ENCODE results near the gene HOGA1.
"Not testable (repeated sequence)": the region's sequence is repeated elsewhere in the genome, so short reads cannot be mapped to it uniquely, and the experiment has no call there.

HOGA1 gene

GRCh38 chr10:97631098-97631497, 46.9 kb downstream of the HOGA1 start:
- no peak overlapping the region for H3K4me3 ChIP-seq (ENCODE audit: low read depth, low read length)
- TF ChIP-seq MYC (IDR thresholded peaks at IDR 0.05; ENCODE audit: low read depth, low read length) (no peak), CTCF (IDR thresholded peaks at IDR 0.05; ENCODE audit: low read depth, low read length) (no peak), MAX (IDR thresholded peaks at IDR 0.05; ENCODE audit: low read depth, low read length) (no peak), POLR2A (IDR thresholded peaks at IDR 0.05; ENCODE audit: extremely low read depth, insufficient read length) (no peak)
- no peak for DNase-seq (ENCODE audit: low read depth)

GRCh38 chr10:97632949-97633884, 49.0 kb downstream of the HOGA1 start, which contains the start of gene MORN4:
MORN4 (minus strand) TSS chr10:97633500; CDS start chr10:97619653, 13,847 bp downstream.
- H3K4me3 ChIP-seq (ENCODE audit: low read depth, low read length), result no peak within 1 kb of the TSS
- DNase-seq (ENCODE audit: low read depth), result no peak
- TF ChIP-seq MAX (IDR thresholded peaks at IDR 0.05; ENCODE audit: low read depth, low read length) (no peak), MYC (IDR thresholded peaks at IDR 0.05; ENCODE audit: low read depth, low read length) (no peak), CTCF (IDR thresholded peaks at IDR 0.05; ENCODE audit: low read depth, low read length) (no peak)

- DNase-seq (ENCODE audit: low read depth), result no peak
- no peak overlapping the region for H3K4me3 ChIP-seq (ENCODE audit: low read depth, low read length)
- TF ChIP-seq POLR2A (IDR thresholded peaks at IDR 0.05; ENCODE audit: extremely low read depth, insufficient read length) (no peak), CTCF (IDR thresholded peaks at IDR 0.05; ENCODE audit: low read depth, low read length) (no peak), MYC (IDR thresholded peaks at IDR 0.05; ENCODE audit: low read depth, low read length) (no peak), MAX (IDR thresholded peaks at IDR 0.05; ENCODE audit: low read depth, low read length) (no peak)
Measured at GRCh38 chr10:97633921-97634320, 49.7 kb downstream of the HOGA1 start.

- no peak for DNase-seq (ENCODE audit: low read depth)
- TF ChIP-seq CTCF (IDR thresholded peaks at IDR 0.05; ENCODE audit: low read depth, low read length), result no peak
- no peak for TF ChIP-seq POLR2A (IDR thresholded peaks at IDR 0.05; ENCODE audit: extremely low read depth, insufficient read length)
- TF ChIP-seq MAX (IDR thresholded peaks at IDR 0.05; ENCODE audit: low read depth, low read length), result no peak
- no peak overlapping the region for H3K4me3 ChIP-seq (ENCODE audit: low read depth, low read length)
Measured at GRCh38 chr10:97635577-97635976, 51.4 kb downstream of the HOGA1 start.

- not testable (repeated sequence) for DNase-seq (ENCODE audit: low read depth); H3K4me3 ChIP-seq (ENCODE audit: low read depth, low read length)
Measured at GRCh38 chr10:97639090-97639489, 54.9 kb downstream of the HOGA1 start.

- DNase-seq (ENCODE audit: low read depth), result peak; percentile 99
- H3K4me3 ChIP-seq (ENCODE audit: low read depth, low read length), result peak within 1 kb of the TSS; percentile 64
- TF ChIP-seq CTCF (IDR thresholded peaks at IDR 0.05; ENCODE audit: low read depth, low read length) (no peak), MYC (IDR thresholded peaks at IDR 0.05; ENCODE audit: low read depth, low read length) (no peak), POLR2A (IDR thresholded peaks at IDR 0.05; ENCODE audit: extremely low read depth, insufficient read length) (no peak), MAX (IDR thresholded peaks at IDR 0.05; ENCODE audit: low read depth, low read length) (peak; percentile 59)
Measured at GRCh38 chr10:97640174-97640867, 56.1 kb downstream of the HOGA1 start, which contains the start of gene PI4K2A. PI4K2A (plus strand) TSS chr10:97640671; CDS start chr10:97640743, 72 bp downstream.
